Sigmoid colon (tissue), 7 donors: ENCODE data around the gene GNS. TPM values are rescaled to one million over a fixed set of nuclear protein-coding genes. Genes with fewer than 3 reads are reported as not detected.

Source experiments
- DNase-seq: peaks from one replicate; pipeline ENCODE4 v3.0.0-alpha.2; 2019
- H3K27ac ChIP-seq, 4 donors: fragments of 200-600 bp; sonication (generic); one replicate each; pipeline ENCODE4 v1.5.1; 2016 to 2019; ENCODE audit warnings: mild to moderate bottlenecking in 1 of 4
- H3K27me3 ChIP-seq, 3 donors: fragments of 200-600 bp; sonication (generic); one replicate each; pipeline ENCODE4 v1.5.1; 2019; ENCODE audit warnings: mild to moderate bottlenecking in 1 of 3
- H3K36me3 ChIP-seq, 4 donors: fragments of 200-600 bp; sonication (generic); one replicate each; pipeline ENCODE4 v1.5.1; 2016 to 2019
- H3K4me1 ChIP-seq, 4 donors: fragments of 200-600 bp; sonication (generic); one replicate each; pipeline ENCODE4 v1.5.1; 2017 to 2019
- H3K4me3 ChIP-seq, 4 donors: fragments of 200-600 bp; sonication (generic); one replicate each; pipeline ENCODE4 v1.5.1; 2017 to 2019; ENCODE audit warnings: mild to moderate bottlenecking in 2 of 4, moderate library complexity in 1 of 4
- H3K9me3 ChIP-seq, 4 donors: fragments of 200-600 bp in 3 of 4; sonication (generic) in 3 of 4; one replicate each; pipeline versions ENCODE4 v1.5.1 to v1.6.1; 2013 to 2019
- CTCF ChIP-seq, 4 experiments: fragments of 450-650 bp in 3 of 4; fragments of 200-600 bp in 1 of 4; IDR thresholded peaks; one replicate each; pipeline ENCODE4 v1.5.1; 2016 to 2019; ENCODE audit warnings: antibody characterized with exemption in 4 of 4, mild to moderate bottlenecking in 3 of 4, moderate library complexity in 2 of 4
- EP300 ChIP-seq, 4 donors: sonication (generic); formaldehyde crosslinking; IDR thresholded peaks; one replicate each; pipeline ENCODE4 v1.6.1; 2017; ENCODE audit warnings: antibody characterized with exemption in 4 of 4
- POLR2A ChIP-seq, 2 donors: fragments of 450-650 bp; IDR thresholded peaks; one replicate each; pipeline ENCODE4 v1.6.1; 2016; ENCODE audit warnings: antibody characterized with exemption in 2 of 2, mild to moderate bottlenecking in 2 of 2, moderate library complexity in 2 of 2
- POLR2AphosphoS5 ChIP-seq, 4 donors: sonication (generic); formaldehyde crosslinking; IDR thresholded peaks; one replicate each; pipeline ENCODE4 v1.6.1; 2017; ENCODE audit warnings: antibody characterized with exemption in 4 of 4
- WGBS, 2 donors: extraction: QIAGEN DNeasy Blood & Tissue Kit; methylation state at CpG; one replicate each; pipeline ENCODE4 v1.1.7; 2013; 5-methylcytosine and 5-hydroxymethylcytosine counted together
- intact Hi-C: fragments of 100-400 bp; cut with DNase I; formaldehyde crosslinking; loops from one replicate; pipeline ENCODE4 v1.15.1; 2023
- polyA plus RNA-seq, 3 donors: library from polyadenylated mRNA; stranded (reverse); fragments of 200-250 nt; gene quantifications; one replicate each; pipeline ENCODE4 v1.2.3, GENCODE V29; 2013
- total RNA-seq, 4 donors: library from RNA; depleted of rRNA; stranded (reverse); fragments of >200 nt; gene quantifications; one replicate each; pipeline ENCODE4 v1.1.0, GENCODE V29; 2016
- donor health status: healthy with polysubstance abuse.
- donor health status: Bipolar disorder and iron deficiency.
- donor health status: healthy.

GNS gene
- total and polyA plus RNA-seq, 7 donors, result 4.2 to 73.0 (median 65.3) TPM

- H3K27ac ChIP-seq, result no peak overlapping the region
- WGBS, 2 donors, result 88 to 92% methylated on average over 2 of the region's 2 CpGs
- peaks cover 35 to 98% (median 64%) of the 10 kb centered on the region in 4 donors for H3K36me3 ChIP-seq
- no peak overlapping the region for H3K4me3 ChIP-seq
- no peak for DNase-seq
- no peak for TF ChIP-seq POLR2A (IDR thresholded peaks at IDR 0.05)
- TF ChIP-seq CTCF (IDR thresholded peaks at IDR 0.05), result no peak
- TF ChIP-seq EP300 (IDR thresholded peaks at IDR 0.05), result no peak
- no peak for TF ChIP-seq POLR2AphosphoS5 (IDR thresholded peaks at IDR 0.05)
- no peaks in the 10 kb centered on the region for H3K27me3 ChIP-seq
- no peaks in the 10 kb centered on the region for H3K9me3 ChIP-seq
- H3K4me1 ChIP-seq, result no peaks in the 10 kb centered on the region
- intact Hi-C loops, result no loop called here
Observed at GRCh38 chr12:64739778-64740177, 19.4 kb downstream of the GNS start.

GRCh38 chr12:64737539-64737938, 21.7 kb downstream of the GNS start:
- Histone ChIP-seq H3K4me3 (no peak overlapping the region), H3K27me3 (no peaks in the 10 kb centered on the region), H3K36me3 (peaks cover 30 to 93% (median 49%) of the 10 kb centered on the region in 4 donors), H3K4me1 (no peaks in the 10 kb centered on the region), H3K9me3 (no peaks in the 10 kb centered on the region), H3K27ac (no peak overlapping the region)
- TF ChIP-seq EP300 (IDR thresholded peaks at IDR 0.05) (no peak), POLR2AphosphoS5 (IDR thresholded peaks at IDR 0.05) (no peak), POLR2A (IDR thresholded peaks at IDR 0.05) (no peak), CTCF (IDR thresholded peaks at IDR 0.05) (no peak)
- intact Hi-C loops, result no loop called here
- DNase-seq, result no peak
- 47 to 60% methylated on average over 1 of the region's 1 CpG for WGBS, 2 donors

- 77 to 84% methylated on average over 1 of the region's 1 CpG for WGBS, 2 donors
- Histone ChIP-seq H3K9me3 (no peaks in the 10 kb centered on the region), H3K27ac (no peak overlapping the region), H3K4me3 (no peak overlapping the region), H3K36me3 (peaks cover 26 to 87% (median 45%) of the 10 kb centered on the region in 4 donors), H3K4me1 (no peaks in the 10 kb centered on the region), H3K27me3 (no peaks in the 10 kb centered on the region)
- intact Hi-C loops, result no loop called here
- TF ChIP-seq CTCF (IDR thresholded peaks at IDR 0.05) (no peak), EP300 (IDR thresholded peaks at IDR 0.05) (no peak), POLR2A (IDR thresholded peaks at IDR 0.05) (no peak), POLR2AphosphoS5 (IDR thresholded peaks at IDR 0.05) (no peak)
- DNase-seq, result no peak
Observed at GRCh38 chr12:64736771-64737170, 22.4 kb downstream of the GNS start.

- no peak for DNase-seq
- intact Hi-C loops, result no loop called here
- H3K9me3 ChIP-seq, result no peaks in the 10 kb centered on the region
- peaks cover 0 to 2% (median 0%) of the 10 kb centered on the region in 4 donors for H3K4me1 ChIP-seq
- no peak overlapping the region for H3K4me3 ChIP-seq
- no peak overlapping the region for H3K27ac ChIP-seq
- TF ChIP-seq CTCF (IDR thresholded peaks at IDR 0.05), result no peak
- TF ChIP-seq EP300 (IDR thresholded peaks at IDR 0.05), result no peak
- no peak for TF ChIP-seq POLR2A (IDR thresholded peaks at IDR 0.05)
- no peak for TF ChIP-seq POLR2AphosphoS5 (IDR thresholded peaks at IDR 0.05)
- peaks cover 25 to 85% (median 42%) of the 10 kb centered on the region in 4 donors for H3K36me3 ChIP-seq
- H3K27me3 ChIP-seq, result no peaks in the 10 kb centered on the region
Observed at GRCh38 chr12:64735442-64735841, 23.8 kb downstream of the GNS start.

GRCh38 chr12:64733857-64734256, 25.3 kb downstream of the GNS start:
- Histone ChIP-seq H3K36me3 (peaks cover 12 to 70% (median 29%) of the 10 kb centered on the region in 4 donors), H3K27ac (no peak overlapping the region), H3K27me3 (no peaks in the 10 kb centered on the region), H3K9me3 (no peaks in the 10 kb centered on the region), H3K4me3 (no peak overlapping the region), H3K4me1 (peaks cover 0 to 13% (median 4%) of the 10 kb centered on the region in 4 donors)
- TF ChIP-seq CTCF (IDR thresholded peaks at IDR 0.05) (no peak), EP300 (IDR thresholded peaks at IDR 0.05) (no peak), POLR2A (IDR thresholded peaks at IDR 0.05) (no peak), POLR2AphosphoS5 (IDR thresholded peaks at IDR 0.05) (no peak)
- DNase-seq, result no peak
- intact Hi-C loops, result no loop called here
- WGBS, 2 donors, result 90 to 93% methylated on average over 4 of the region's 4 CpGs
